ENCODE data around the gene CCDC12. TPM values are rescaled to one million over a fixed set of nuclear protein-coding genes. Genes with fewer than 3 reads are reported as not detected.

Gene CCDC12
- polyA plus RNA-seq, 1 donor = 57.3 TPM

GRCh38 chr3:46978985-46979944 is 2.7 kb upstream of the CCDC12 start, which contains the start of gene NBEAL2:
Gene NBEAL2, plus strand, starts transcription at chr3:46979666. Its CDS starts 196 bp downstream, at chr3:46979862.
- no CpG with 5 or more reads among the region's 73 CpGs for WGBS (ENCODE audit: insufficient coverage, low lambda C conversion rate)
- H3K4me3 ChIP-seq (ENCODE audit: low read length) = peak within 1 kb of the TSS; percentile 71
- peaks cover 48% of the 10 kb centered on the region for H3K4me1 ChIP-seq (ENCODE audit: control insufficient read depth, insufficient read depth, low read length)
- no peaks in the 10 kb centered on the region for H3K9me3 ChIP-seq (ENCODE audit: control insufficient read depth, low read depth, low read length)
- H3K36me3 ChIP-seq (ENCODE audit: control insufficient read depth, insufficient read depth, low read length) = no peaks in the 10 kb centered on the region
- H3K27me3 ChIP-seq (ENCODE audit: control insufficient read depth, insufficient read depth, low read length) = no peaks in the 10 kb centered on the region
- peak within 1 kb of the TSS; percentile 74 for H3K27ac ChIP-seq (ENCODE audit: low read length)
- peak; percentile 94 to 98 for DNase-seq

DNA sequence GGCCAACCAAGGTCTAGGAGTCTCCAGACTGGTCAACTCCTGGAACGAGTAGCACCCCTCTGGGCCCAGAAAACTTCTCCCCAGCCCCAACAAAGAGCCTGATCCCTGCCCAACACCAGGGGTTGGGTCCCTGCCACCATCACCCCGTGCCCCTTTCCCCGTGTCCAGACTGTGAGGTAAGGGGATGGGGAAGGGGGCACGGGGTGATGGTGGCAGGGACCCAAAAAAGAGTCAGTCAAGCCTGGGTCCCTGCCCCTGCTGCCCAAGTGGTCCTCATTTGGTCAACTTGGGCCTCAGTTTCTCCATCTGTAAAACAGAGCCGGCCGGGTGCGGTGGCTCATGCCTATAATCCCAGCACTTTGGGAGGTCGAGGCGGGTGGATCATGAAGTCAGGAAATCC is 1.8 kb upstream of the CCDC12 start:
- Histone ChIP-seq H3K4me3 (ENCODE audit: low read length) (no peak overlapping the region), H3K27ac (ENCODE audit: low read length) (no peak overlapping the region), H3K9me3 (ENCODE audit: control insufficient read depth, low read depth, low read length) (no peaks in the 10 kb centered on the region), H3K4me1 (ENCODE audit: control insufficient read depth, insufficient read depth, low read length) (peaks cover 49% of the 10 kb centered on the region), H3K36me3 (ENCODE audit: control insufficient read depth, insufficient read depth, low read length) (no peaks in the 10 kb centered on the region), H3K27me3 (ENCODE audit: control insufficient read depth, insufficient read depth, low read length) (no peaks in the 10 kb centered on the region)
- no CpG with 5 or more reads among the region's 9 CpGs for WGBS (ENCODE audit: insufficient coverage, low lambda C conversion rate)
- DNase-seq = no peak

DNA sequence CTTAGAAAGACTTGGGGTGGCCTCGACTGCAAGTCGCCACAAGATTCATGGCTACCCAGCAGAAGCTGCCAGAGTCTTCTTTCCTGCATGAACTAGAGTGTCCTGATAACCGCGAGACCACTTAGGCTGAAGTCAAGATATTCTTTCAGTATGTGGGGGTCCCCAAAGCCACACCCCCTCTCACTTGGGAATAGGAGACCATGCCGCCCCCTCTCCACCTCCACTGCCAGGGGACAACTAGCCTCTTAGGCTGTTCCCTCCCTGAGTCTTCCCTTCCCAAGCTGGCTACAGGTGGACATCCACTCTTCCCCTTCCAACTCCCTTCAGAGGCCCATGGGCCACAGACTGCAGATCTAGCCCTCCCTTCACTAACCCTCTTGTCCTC is 1.3 kb upstream of the CCDC12 start:
- no CpG with 5 or more reads among the region's 5 CpGs for WGBS (ENCODE audit: insufficient coverage, low lambda C conversion rate)
- H3K27me3 ChIP-seq (ENCODE audit: control insufficient read depth, insufficient read depth, low read length) = no peaks in the 10 kb centered on the region
- no peak for DNase-seq
- no peak overlapping the region for H3K27ac ChIP-seq (ENCODE audit: low read length)
- no peak overlapping the region for H3K4me3 ChIP-seq (ENCODE audit: low read length)
- peaks cover 49% of the 10 kb centered on the region for H3K4me1 ChIP-seq (ENCODE audit: control insufficient read depth, insufficient read depth, low read length)
- no peaks in the 10 kb centered on the region for H3K9me3 ChIP-seq (ENCODE audit: control insufficient read depth, low read depth, low read length)
- no peaks in the 10 kb centered on the region for H3K36me3 ChIP-seq (ENCODE audit: control insufficient read depth, insufficient read depth, low read length)

- 57% methylated on average over 2 of the region's 9 CpGs for WGBS (ENCODE audit: insufficient coverage, low lambda C conversion rate)
- H3K27me3 ChIP-seq (ENCODE audit: control insufficient read depth, insufficient read depth, low read length) = no peaks in the 10 kb centered on the region
- H3K4me3 ChIP-seq (ENCODE audit: low read length) = no peak overlapping the region
- peak overlapping the region; percentile 70 for H3K27ac ChIP-seq (ENCODE audit: low read length)
- peak; percentile 51 to 72 for DNase-seq
- H3K4me1 ChIP-seq (ENCODE audit: control insufficient read depth, insufficient read depth, low read length) = peaks cover 55% of the 10 kb centered on the region
- H3K36me3 ChIP-seq (ENCODE audit: control insufficient read depth, insufficient read depth, low read length) = peaks cover 9% of the 10 kb centered on the region
- no peaks in the 10 kb centered on the region for H3K9me3 ChIP-seq (ENCODE audit: control insufficient read depth, low read depth, low read length)
These were observed 1.9 kb downstream of the CCDC12 start for GRCh38 chr3:46974421-46975171.

DNA sequence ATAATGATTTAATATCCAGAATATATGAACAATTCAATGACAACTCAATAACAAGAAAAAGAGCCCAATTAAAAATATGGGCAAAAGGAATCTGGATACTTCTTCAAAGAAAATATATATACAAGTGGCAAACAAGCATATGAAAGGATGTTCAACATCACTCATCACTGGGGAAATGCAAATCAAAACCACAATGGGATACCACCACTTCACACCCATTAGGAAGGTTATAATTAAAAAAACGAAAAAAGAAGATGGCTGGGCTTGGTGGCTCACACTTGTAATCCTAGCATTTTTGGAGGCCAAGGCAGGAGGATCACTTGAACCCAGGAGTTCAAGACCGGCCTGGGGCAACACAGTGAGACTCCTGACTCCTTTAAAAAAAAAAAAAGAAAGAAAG is 4.1 kb downstream of the CCDC12 start:
- Histone ChIP-seq H3K27ac (ENCODE audit: low read length) (no peak overlapping the region), H3K4me1 (ENCODE audit: control insufficient read depth, insufficient read depth, low read length) (peaks cover 53% of the 10 kb centered on the region), H3K4me3 (ENCODE audit: low read length) (no peak overlapping the region), H3K9me3 (ENCODE audit: control insufficient read depth, low read depth, low read length) (no peaks in the 10 kb centered on the region), H3K27me3 (ENCODE audit: control insufficient read depth, insufficient read depth, low read length) (no peaks in the 10 kb centered on the region), H3K36me3 (ENCODE audit: control insufficient read depth, insufficient read depth, low read length) (peaks cover 17% of the 10 kb centered on the region)
- no peak for DNase-seq
- WGBS (ENCODE audit: insufficient coverage, low lambda C conversion rate) = no CpG with 5 or more reads among the region's 2 CpGs

GRCh38 chr3:46971742-46972141 is 4.8 kb downstream of the CCDC12 start:
- Histone ChIP-seq H3K36me3 (ENCODE audit: control insufficient read depth, insufficient read depth, low read length) (peaks cover 17% of the 10 kb centered on the region), H3K27ac (ENCODE audit: low read length) (no peak overlapping the region), H3K4me1 (ENCODE audit: control insufficient read depth, insufficient read depth, low read length) (peaks cover 49% of the 10 kb centered on the region), H3K4me3 (ENCODE audit: low read length) (no peak overlapping the region), H3K9me3 (ENCODE audit: control insufficient read depth, low read depth, low read length) (no peaks in the 10 kb centered on the region), H3K27me3 (ENCODE audit: control insufficient read depth, insufficient read depth, low read length) (no peaks in the 10 kb centered on the region)
- no CpG with 5 or more reads among the region's 1 CpG for WGBS (ENCODE audit: insufficient coverage, low lambda C conversion rate)
- DNase-seq = no peak

GRCh38 chr3:46971151-46971550 is 5.4 kb downstream of the CCDC12 start:
- DNase-seq = no peak
- WGBS (ENCODE audit: insufficient coverage, low lambda C conversion rate) = no CpG with 5 or more reads among the region's 6 CpGs
- peaks cover 52% of the 10 kb centered on the region for H3K4me1 ChIP-seq (ENCODE audit: control insufficient read depth, insufficient read depth, low read length)

DNA sequence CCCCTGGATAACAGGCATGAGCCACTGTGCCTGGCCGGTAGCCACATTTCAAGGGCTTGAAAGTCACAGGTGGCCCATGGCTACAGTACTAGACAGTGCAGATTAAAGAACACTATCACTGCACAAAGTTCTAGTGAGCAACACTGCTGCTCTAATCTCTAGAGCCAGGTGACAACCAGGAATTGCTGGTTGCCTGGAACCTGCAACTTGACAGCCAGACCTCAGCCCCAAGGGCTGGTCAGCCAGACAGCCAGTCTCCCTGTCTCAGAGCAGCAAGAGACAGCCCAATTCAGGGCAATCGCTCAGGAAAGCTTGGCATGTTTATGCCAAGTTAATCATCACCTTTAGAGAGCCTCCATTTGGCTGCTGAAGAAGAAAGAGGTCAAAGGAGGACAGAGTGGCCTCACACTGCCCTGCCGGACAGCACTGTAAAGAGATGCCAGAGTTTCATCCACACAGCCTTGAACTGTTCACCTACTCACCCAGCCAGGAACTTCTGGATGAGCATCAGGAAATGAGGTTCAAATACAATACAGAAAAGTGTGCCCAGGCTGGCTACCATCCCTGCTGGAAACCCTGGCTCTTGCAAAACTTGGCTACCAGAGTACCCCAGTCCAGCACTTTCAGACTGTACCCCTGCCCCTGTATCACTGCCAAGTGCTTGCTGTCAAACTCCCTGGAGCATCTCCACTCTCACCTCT is 6.0 kb downstream of the CCDC12 start:
- H3K4me1 ChIP-seq (ENCODE audit: control insufficient read depth, insufficient read depth, low read length) = peaks cover 56% of the 10 kb centered on the region
- H3K9me3 ChIP-seq (ENCODE audit: control insufficient read depth, low read depth, low read length) = no peaks in the 10 kb centered on the region
- no peak overlapping the region for H3K4me3 ChIP-seq (ENCODE audit: low read length)
- peaks cover 17% of the 10 kb centered on the region for H3K36me3 ChIP-seq (ENCODE audit: control insufficient read depth, insufficient read depth, low read length)
- peak overlapping the region; percentile 30 for H3K27ac ChIP-seq (ENCODE audit: low read length)
- no peaks in the 10 kb centered on the region for H3K27me3 ChIP-seq (ENCODE audit: control insufficient read depth, insufficient read depth, low read length)
- DNase-seq = peak in 1 of 2 donors; percentile 59
- no CpG with 5 or more reads among the region's 3 CpGs for WGBS (ENCODE audit: insufficient coverage, low lambda C conversion rate)

More at GRCh38 chr3:46971151-46971550, 5.4 kb downstream of the CCDC12 start:
- Histone ChIP-seq H3K27me3 (ENCODE audit: control insufficient read depth, insufficient read depth, low read length) (no peaks in the 10 kb centered on the region), H3K9me3 (ENCODE audit: control insufficient read depth, low read depth, low read length) (no peaks in the 10 kb centered on the region), H3K36me3 (ENCODE audit: control insufficient read depth, insufficient read depth, low read length) (peaks cover 17% of the 10 kb centered on the region), H3K4me3 (ENCODE audit: low read length) (no peak overlapping the region), H3K27ac (ENCODE audit: low read length) (peak overlapping the region; percentile 12)

DNA sequence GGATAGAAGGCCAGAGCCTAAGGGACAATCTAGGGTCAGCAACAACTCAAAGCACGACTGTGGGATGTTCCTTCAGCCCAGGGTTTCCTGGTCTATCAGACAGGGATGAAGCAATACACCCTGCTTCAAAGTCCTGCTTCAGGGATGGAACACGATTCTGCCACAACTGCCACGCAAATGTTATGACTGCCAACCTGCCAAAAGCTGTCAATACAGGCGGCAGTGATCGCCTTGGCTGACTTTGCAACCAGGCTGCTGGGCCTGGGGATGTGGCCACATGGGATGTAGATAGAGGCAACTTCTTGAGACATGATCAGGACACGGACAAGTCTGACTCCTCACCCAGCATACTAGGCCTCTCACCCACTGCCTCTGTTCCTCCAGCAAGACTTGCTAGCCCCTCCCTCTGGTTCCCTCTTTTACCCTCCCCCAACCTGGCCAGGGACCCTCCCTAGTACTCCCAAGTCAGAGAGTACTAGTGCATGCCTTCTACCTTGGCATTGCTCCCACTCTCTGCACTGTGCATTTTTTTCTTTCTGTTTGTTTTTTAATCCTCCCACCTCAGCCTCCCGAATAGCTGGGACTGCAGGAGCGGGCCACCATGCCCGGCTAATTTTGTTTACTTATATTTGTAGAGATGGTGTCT is 7.6 kb downstream of the CCDC12 start:
- peak in 1 of 2 donors; percentile 61 for DNase-seq
- peaks cover 17% of the 10 kb centered on the region for H3K36me3 ChIP-seq (ENCODE audit: control insufficient read depth, insufficient read depth, low read length)

More for the DNA sequence above, 7.6 kb downstream of the CCDC12 start:
- Histone ChIP-seq H3K4me3 (ENCODE audit: low read length) (no peak overlapping the region), H3K27me3 (ENCODE audit: control insufficient read depth, insufficient read depth, low read length) (no peaks in the 10 kb centered on the region), H3K27ac (ENCODE audit: low read length) (no peak overlapping the region), H3K4me1 (ENCODE audit: control insufficient read depth, insufficient read depth, low read length) (peaks cover 49% of the 10 kb centered on the region), H3K9me3 (ENCODE audit: control insufficient read depth, low read depth, low read length) (no peaks in the 10 kb centered on the region)
- no CpG with 5 or more reads among the region's 9 CpGs for WGBS (ENCODE audit: insufficient coverage, low lambda C conversion rate)
